ENCODE results near the gene TSHZ2. TPM values are rescaled to one million over a fixed set of nuclear protein-coding genes. Genes with fewer than 3 reads are reported as not detected.
"Not testable (repeated sequence)": the region's sequence is repeated elsewhere in the genome, so short reads cannot be mapped to it uniquely, and the experiment has no call there.

Gene TSHZ2
- total and polyA plus RNA-seq, 2 donors (not counting 1 experiment from before 2014, with no cell fraction given) = 1.00 to 5.7 TPM

GRCh38 chr20:53522026-53522425 is 549.9 kb downstream of the TSHZ2 start:
- no peak overlapping the region for H2AFZ ChIP-seq (ENCODE audit: insufficient read depth, low read depth, low read length, poor library complexity, severe bottlenecking)
- WGBS (ENCODE audit: insufficient coverage) = 93% methylated on average over 2 of the region's 3 CpGs
- Mint-ChIP-seq H3K27me3 (no peaks in the 10 kb centered on the region), H3K4me1 (no peaks in the 10 kb centered on the region), H3K9me3 (ENCODE audit: insufficient read depth) (no peaks in the 10 kb centered on the region), H3K27ac (no peak overlapping the region), H3K4me3 (no peak overlapping the region)
- H3K4me1 ChIP-seq (ENCODE audit: control insufficient read depth in 2 of 2, insufficient read depth in 2 of 2, low read length in 2 of 2) = no peaks in the 10 kb centered on the region
- H3K9me3 ChIP-seq (ENCODE audit: control extremely low read depth in 1 of 3, control insufficient read depth in 2 of 3, insufficient read depth in 1 of 3, low read length in 2 of 3) = no peaks in the 10 kb centered on the region
- no peaks in the 10 kb centered on the region for H3K36me3 ChIP-seq (replicated peaks in 1 of 2; ENCODE audit: control extremely low read depth in 1 of 2, control insufficient read depth in 1 of 2, extremely low read depth in 1 of 2, insufficient read depth in 2 of 2, low read length in 1 of 2)
- no peak overlapping the region for H3K27ac ChIP-seq (ENCODE audit: low read length in 2 of 2)
- no peak overlapping the region for H3K4me3 ChIP-seq (ENCODE audit: control extremely low read depth in 1 of 5, extremely low read depth in 1 of 5, insufficient read depth in 1 of 5, low read depth in 2 of 5, low read length in 4 of 5)
- ChIA-PET POLR2A (no interaction called here), CTCF (no interaction called here)
- H3K9ac ChIP-seq (ENCODE audit: low read length) = no peak overlapping the region
- DNase-seq = no peak
- no peak for ATAC-seq (ENCODE audit: low read depth)
- no peaks in the 10 kb centered on the region for H3K79me2 ChIP-seq (ENCODE audit: control insufficient read depth, insufficient read depth, low read length)
- no peaks in the 10 kb centered on the region for H3K27me3 ChIP-seq (replicated peaks in 1 of 4; ENCODE audit: control extremely low read depth in 1 of 4, control insufficient read depth in 3 of 4, insufficient read depth in 4 of 4, low read length in 3 of 4)
- H3K4me2 ChIP-seq (replicated peaks; ENCODE audit: low read depth, low read length, poor library complexity, severe bottlenecking) = no peak overlapping the region
- no peak for TF ChIP-seq CTCF (IDR thresholded peaks at IDR 0.05)
- TF ChIP-seq EZH2 (IDR thresholded peaks at IDR 0.05; ENCODE audit: borderline replicate concordance, insufficient read depth, low read depth, low read length, poor library complexity, severe bottlenecking) = no peak
- no peaks in the 10 kb centered on the region for H4K20me1 ChIP-seq (ENCODE audit: control insufficient read depth, insufficient read depth, low read length, poor library complexity, severe bottlenecking)
- intact Hi-C loops (cut with micrococcal nuclease) = no loop called here

GRCh38 chr20:53522696-53523095 is 550.5 kb downstream of the TSHZ2 start:
- ChIA-PET POLR2A (no interaction called here), CTCF (no interaction called here)
- Histone ChIP-seq H3K27me3 (replicated peaks in 1 of 4; ENCODE audit: control extremely low read depth in 1 of 4, control insufficient read depth in 3 of 4, insufficient read depth in 4 of 4, low read length in 3 of 4) (no peaks in the 10 kb centered on the region), H3K4me3 (ENCODE audit: control extremely low read depth in 1 of 5, extremely low read depth in 1 of 5, insufficient read depth in 1 of 5, low read depth in 2 of 5, low read length in 4 of 5) (no peak overlapping the region), H3K4me2 (replicated peaks; ENCODE audit: low read depth, low read length, poor library complexity, severe bottlenecking) (no peak overlapping the region), H4K20me1 (ENCODE audit: control insufficient read depth, insufficient read depth, low read length, poor library complexity, severe bottlenecking) (no peaks in the 10 kb centered on the region), H3K9me3 (ENCODE audit: control extremely low read depth in 1 of 3, control insufficient read depth in 2 of 3, insufficient read depth in 1 of 3, low read length in 2 of 3) (no peaks in the 10 kb centered on the region), H3K9ac (ENCODE audit: low read length) (no peak overlapping the region), H3K27ac (ENCODE audit: low read length in 2 of 2) (no peak overlapping the region), H3K4me1 (ENCODE audit: control insufficient read depth in 2 of 2, insufficient read depth in 2 of 2, low read length in 2 of 2) (no peaks in the 10 kb centered on the region), H2AFZ (ENCODE audit: insufficient read depth, low read depth, low read length, poor library complexity, severe bottlenecking) (no peak overlapping the region), H3K36me3 (replicated peaks in 1 of 2; ENCODE audit: control extremely low read depth in 1 of 2, control insufficient read depth in 1 of 2, extremely low read depth in 1 of 2, insufficient read depth in 2 of 2, low read length in 1 of 2) (no peaks in the 10 kb centered on the region), H3K79me2 (ENCODE audit: control insufficient read depth, insufficient read depth, low read length) (no peaks in the 10 kb centered on the region)
- 68% methylated on average over 5 of the region's 5 CpGs for WGBS (ENCODE audit: insufficient coverage)
- ATAC-seq (ENCODE audit: low read depth) = no peak
- no peak for DNase-seq
- Mint-ChIP-seq H3K4me3 (no peak overlapping the region), H3K4me1 (no peaks in the 10 kb centered on the region), H3K27me3 (no peaks in the 10 kb centered on the region), H3K27ac (no peak overlapping the region), H3K9me3 (ENCODE audit: insufficient read depth) (no peaks in the 10 kb centered on the region)
- intact Hi-C loops (cut with micrococcal nuclease) = no loop called here
- TF ChIP-seq CTCF (IDR thresholded peaks at IDR 0.05) = no peak

DNA sequence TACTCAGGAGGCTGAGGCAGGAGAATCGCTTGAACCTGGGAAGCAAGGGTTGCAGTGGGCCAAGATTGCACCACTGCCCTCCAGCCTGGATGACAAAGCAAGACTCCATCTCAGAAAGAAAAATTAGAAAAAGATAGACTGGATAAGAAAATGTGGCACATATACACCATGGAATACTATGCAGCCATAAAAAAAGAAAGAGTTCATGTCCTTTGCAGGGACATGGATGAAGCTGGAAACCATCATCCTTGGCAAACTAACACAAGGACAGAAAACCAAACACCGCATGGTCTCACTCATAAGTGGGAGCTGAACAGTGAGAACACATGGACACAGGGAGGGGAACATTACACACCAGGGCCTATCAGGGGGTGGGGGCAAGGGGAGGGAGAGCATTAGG is 551.5 kb downstream of the TSHZ2 start:
- ATAC-seq (ENCODE audit: low read depth); H3K4me2 ChIP-seq (replicated peaks; ENCODE audit: low read depth, low read length, poor library complexity, severe bottlenecking); H3K27ac Mint-ChIP-seq; H3K27me3 ChIP-seq (replicated peaks in 1 of 4; ENCODE audit: control extremely low read depth in 1 of 4, control insufficient read depth in 3 of 4, insufficient read depth in 4 of 4, low read length in 3 of 4); H3K4me1 Mint-ChIP-seq; H3K79me2 ChIP-seq (ENCODE audit: control insufficient read depth, insufficient read depth, low read length); H3K9me3 Mint-ChIP-seq (ENCODE audit: insufficient read depth); H3K27me3 Mint-ChIP-seq; H3K9me3 ChIP-seq (ENCODE audit: control extremely low read depth in 1 of 3, control insufficient read depth in 2 of 3, insufficient read depth in 1 of 3, low read length in 2 of 3); intact Hi-C loops (cut with micrococcal nuclease); H3K36me3 ChIP-seq (replicated peaks in 1 of 2; ENCODE audit: control extremely low read depth in 1 of 2, control insufficient read depth in 1 of 2, extremely low read depth in 1 of 2, insufficient read depth in 2 of 2, low read length in 1 of 2); H3K9ac ChIP-seq (ENCODE audit: low read length); DNase-seq; H3K4me3 ChIP-seq (ENCODE audit: control extremely low read depth in 1 of 5, extremely low read depth in 1 of 5, insufficient read depth in 1 of 5, low read depth in 2 of 5, low read length in 4 of 5); H4K20me1 ChIP-seq (ENCODE audit: control insufficient read depth, insufficient read depth, low read length, poor library complexity, severe bottlenecking); H2AFZ ChIP-seq (ENCODE audit: insufficient read depth, low read depth, low read length, poor library complexity, severe bottlenecking); H3K4me3 Mint-ChIP-seq; H3K27ac ChIP-seq (ENCODE audit: low read length in 2 of 2); CTCF ChIA-PET; H3K4me1 ChIP-seq (ENCODE audit: control insufficient read depth in 2 of 2, insufficient read depth in 2 of 2, low read length in 2 of 2); POLR2A ChIA-PET: not testable (repeated sequence)
- 100% methylated on average over 1 of the region's 2 CpGs for WGBS (ENCODE audit: insufficient coverage)
